Stimulated activated CD8-positive, alpha-beta memory T cell treated with anti-CD3 and anti-CD28 coated beads, Interleukin-15, amount 100 ng/mL, for 1 hour (primary cell): ENCODE measurements around the gene PPRC1.

ENCODE experiments used
- DNase-seq: peaks from one replicate; pipeline ENCODE4 v3.0.0-alpha.2; 2020; ENCODE audit warnings: low read depth

The PPRC1 gene

GRCh38 chr10:102191956-102192355 lies 59.1 kb downstream of the PPRC1 start:
- no peak for DNase-seq

DNA sequence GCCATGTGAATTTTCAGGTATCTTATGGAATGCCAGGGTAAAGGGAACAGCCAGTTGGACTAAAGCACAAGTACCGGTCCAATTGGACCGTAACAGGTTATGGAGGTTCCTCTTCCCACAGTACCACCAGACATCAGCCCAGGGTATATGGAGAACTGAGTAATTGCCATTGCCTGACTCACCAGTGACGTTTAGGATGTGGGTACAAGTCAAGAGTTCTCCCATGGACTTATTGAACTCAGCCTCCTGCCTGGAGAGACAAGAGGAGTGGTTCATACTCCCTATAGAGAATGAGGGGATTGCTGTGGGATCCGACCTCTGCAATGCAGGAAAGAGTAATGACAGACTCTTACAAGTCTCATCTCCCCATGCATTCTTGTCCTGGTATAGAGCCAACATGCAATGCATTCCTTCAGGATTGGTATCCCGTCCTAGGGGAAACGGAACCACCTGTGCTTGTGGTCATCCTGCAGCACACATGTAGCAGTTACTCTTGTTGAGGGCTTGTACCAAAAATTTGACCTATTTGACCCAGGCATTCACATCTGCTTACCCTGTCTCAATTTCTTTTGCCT lies 62.5 kb downstream of the PPRC1 start:
- DNase-seq: no peak

GRCh38 chr10:102196893-102197292 lies 64.1 kb downstream of the PPRC1 start:
- DNase-seq: no peak

- no peak for DNase-seq
These were observed 65.2 kb downstream of the PPRC1 start for GRCh38 chr10:102198027-102198426.
